ENCODE results near the gene ZBTB8A.
"Not testable (repeated sequence)": the region's sequence is repeated elsewhere in the genome, so short reads cannot be mapped to it uniquely, and the experiment has no call there.

Gene ZBTB8A

DNA sequence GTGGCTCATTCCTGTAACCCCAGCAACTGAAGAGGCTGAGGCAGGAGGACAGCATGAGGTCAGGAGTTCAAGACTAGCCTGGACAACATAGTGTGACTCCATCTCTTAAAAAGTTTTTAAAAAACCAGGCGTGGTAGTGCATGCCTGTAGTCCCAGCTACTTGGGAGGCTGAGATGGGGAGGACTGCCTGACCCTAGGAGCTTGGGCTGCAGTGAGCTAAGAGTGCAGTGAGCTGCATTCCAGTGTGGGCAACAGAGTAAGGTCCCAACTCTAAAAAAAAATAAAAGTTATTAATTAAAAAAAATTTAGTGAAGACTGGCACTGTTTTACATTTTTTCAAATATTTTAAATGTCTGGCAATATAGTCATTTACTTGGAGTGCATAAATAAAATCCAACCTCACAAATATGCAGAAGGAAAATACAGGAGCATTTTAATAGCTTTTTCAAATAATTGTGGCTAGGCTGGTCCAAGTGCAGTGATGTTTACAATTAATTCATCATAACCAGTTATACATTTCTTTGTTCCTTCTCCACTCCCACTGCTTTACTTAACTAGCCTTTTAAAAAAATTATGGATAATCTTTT is 100.4 kb downstream of the ZBTB8A start:
- Histone ChIP-seq H3K9me3 (ENCODE audit: control insufficient read depth, low read length) (no peaks in the 10 kb centered on the region), H3K4me1 (ENCODE audit: control insufficient read depth, insufficient read depth, low read length, poor library complexity, severe bottlenecking) (no peaks in the 10 kb centered on the region), H3K36me3 (ENCODE audit: control insufficient read depth, insufficient read depth, low read length) (peaks cover 19% of the 10 kb centered on the region), H3K27ac (ENCODE audit: low read depth, low read length, severe bottlenecking) (no peak overlapping the region), H3K4me3 (ENCODE audit: extremely low read depth, insufficient read depth, low read length, poor library complexity, severe bottlenecking) (no peak overlapping the region)
- 100% methylated on average over 1 of the region's 1 CpG for WGBS, 2 experiments (ENCODE audit: insufficient coverage in 2 of 2)

DNA sequence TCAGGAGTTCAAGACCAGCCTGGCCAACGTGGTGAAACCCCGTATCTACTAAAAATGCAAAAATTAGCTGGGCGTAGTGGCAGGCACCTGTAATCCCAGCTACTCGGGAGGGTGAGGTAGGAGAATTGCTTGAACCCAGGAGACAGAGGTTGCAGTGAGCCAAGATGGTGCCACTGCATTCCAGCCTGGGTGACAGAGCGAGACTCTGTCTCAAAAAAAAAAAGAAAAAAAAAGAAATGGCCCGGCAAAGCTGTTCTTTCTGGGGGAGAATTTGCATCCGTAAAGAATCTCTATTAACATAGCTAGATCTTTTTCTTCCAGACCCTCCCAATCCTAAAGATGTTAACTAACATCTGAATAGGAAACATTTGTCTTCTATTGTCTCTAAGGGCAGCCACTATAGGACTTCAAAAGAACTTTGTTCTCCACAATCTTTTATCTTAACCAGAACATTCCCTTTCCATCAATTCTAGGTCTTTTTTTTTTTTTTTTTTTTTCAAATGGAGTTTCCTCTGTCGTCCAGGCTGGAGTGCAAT is 103.1 kb downstream of the ZBTB8A start:
- H3K4me3 ChIP-seq (ENCODE audit: extremely low read depth, insufficient read depth, low read length, poor library complexity, severe bottlenecking); H3K9me3 ChIP-seq (ENCODE audit: control insufficient read depth, low read length); H3K27ac ChIP-seq (ENCODE audit: low read depth, low read length, severe bottlenecking); H3K4me1 ChIP-seq (ENCODE audit: control insufficient read depth, insufficient read depth, low read length, poor library complexity, severe bottlenecking): not testable (repeated sequence)
- peaks cover 24% of the 10 kb centered on the region for H3K36me3 ChIP-seq (ENCODE audit: control insufficient read depth, insufficient read depth, low read length)
- 56 to 58% methylated on average over 5 of the region's 8 CpGs for WGBS, 2 experiments (ENCODE audit: insufficient coverage in 2 of 2)

- no CpG with 5 or more reads among the region's 4 CpGs for WGBS, 2 experiments (ENCODE audit: insufficient coverage in 2 of 2)
- H3K9me3 ChIP-seq (ENCODE audit: control insufficient read depth, low read length): no peaks in the 10 kb centered on the region
- no peak overlapping the region for H3K4me3 ChIP-seq (ENCODE audit: extremely low read depth, insufficient read depth, low read length, poor library complexity, severe bottlenecking)
- no peaks in the 10 kb centered on the region for H3K4me1 ChIP-seq (ENCODE audit: control insufficient read depth, insufficient read depth, low read length, poor library complexity, severe bottlenecking)
- peaks cover 20% of the 10 kb centered on the region for H3K36me3 ChIP-seq (ENCODE audit: control insufficient read depth, insufficient read depth, low read length)
- no peak overlapping the region for H3K27ac ChIP-seq (ENCODE audit: low read depth, low read length, severe bottlenecking)
Observed at GRCh38 chr1:32644426-32644825, 105.2 kb downstream of the ZBTB8A start.

DNA sequence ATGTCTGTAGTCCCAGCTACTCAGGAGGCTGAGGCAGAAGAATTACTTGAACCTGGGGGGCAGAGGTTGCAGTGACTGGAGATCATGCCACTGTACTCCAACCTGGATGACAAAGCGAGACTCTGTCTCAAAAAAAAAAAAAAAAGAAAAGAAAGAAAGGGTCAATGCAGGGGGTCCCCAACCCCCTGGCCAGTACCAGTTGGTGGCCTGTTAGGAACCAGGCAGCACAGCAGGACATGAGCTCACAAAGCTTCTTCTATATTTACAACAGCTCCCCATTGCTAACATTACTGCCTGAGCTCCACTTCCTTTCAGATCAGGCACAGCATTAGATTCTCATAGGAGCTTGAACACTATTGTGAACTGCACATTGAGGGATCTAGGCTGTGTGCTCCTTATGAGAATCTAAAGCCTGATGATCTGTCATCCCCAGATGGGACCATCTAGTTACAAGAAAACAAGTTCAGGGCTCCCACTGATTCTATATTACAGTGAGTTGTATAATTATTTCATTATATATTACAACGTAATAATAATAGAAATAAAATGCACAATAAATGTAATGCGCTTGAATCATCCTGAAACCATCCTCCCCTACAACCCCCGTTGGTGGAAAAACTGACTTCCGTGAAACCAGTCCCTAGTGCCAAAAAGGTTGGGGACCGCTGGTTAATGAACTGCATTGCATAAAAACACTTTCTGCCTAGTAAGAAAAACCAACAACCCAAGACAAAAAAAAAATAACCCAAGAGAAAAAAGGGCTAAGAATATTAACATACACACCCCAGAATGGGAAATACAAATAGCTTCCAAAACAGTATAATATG is 108.3 kb downstream of the ZBTB8A start:
- Histone ChIP-seq H3K27ac (ENCODE audit: low read depth, low read length, severe bottlenecking) (no peak overlapping the region), H3K4me1 (ENCODE audit: control insufficient read depth, insufficient read depth, low read length, poor library complexity, severe bottlenecking) (no peaks in the 10 kb centered on the region), H3K36me3 (ENCODE audit: control insufficient read depth, insufficient read depth, low read length) (peaks cover 18% of the 10 kb centered on the region), H3K4me3 (ENCODE audit: extremely low read depth, insufficient read depth, low read length, poor library complexity, severe bottlenecking) (no peak overlapping the region), H3K9me3 (ENCODE audit: control insufficient read depth, low read length) (no peaks in the 10 kb centered on the region)
- 93 to 100% methylated on average over 3 to 5 of the region's 6 CpGs for WGBS, 2 experiments (ENCODE audit: insufficient coverage in 2 of 2)

DNA sequence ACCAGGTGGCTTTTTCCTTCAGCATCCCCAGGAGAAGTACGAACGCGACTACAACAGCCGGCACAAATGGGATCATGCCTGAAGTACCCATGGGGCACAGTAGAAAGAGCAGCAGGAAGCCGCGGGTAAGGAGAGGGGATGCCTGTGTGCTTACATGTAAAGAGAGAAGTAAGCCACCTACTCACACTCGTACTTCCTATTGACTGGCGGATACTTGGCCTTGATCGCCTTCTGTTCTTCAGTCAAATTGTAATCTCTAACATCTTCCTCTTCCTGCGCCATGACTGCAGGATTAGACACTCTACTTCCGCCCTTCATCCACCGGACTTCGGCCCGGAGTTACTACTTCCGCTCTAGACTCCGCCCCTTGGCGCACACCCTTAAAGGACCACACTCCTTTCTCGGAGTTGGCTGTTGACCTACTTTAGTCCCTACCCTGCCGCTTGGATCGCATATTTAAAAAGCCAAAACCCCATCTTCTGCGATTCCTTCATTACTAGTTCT is 111.1 kb downstream of the ZBTB8A start, which contains the start of gene ZBTB8OS:
Gene ZBTB8OS (minus strand): TSS at position 303 of the 504 bp plus-strand sequence. CDS start 21 bp downstream, at position 282.
- peaks cover 9% of the 10 kb centered on the region for H3K4me1 ChIP-seq (ENCODE audit: control insufficient read depth, insufficient read depth, low read length, poor library complexity, severe bottlenecking)
- peak within 1 kb of the TSS; percentile 74 for H3K4me3 ChIP-seq (ENCODE audit: extremely low read depth, insufficient read depth, low read length, poor library complexity, severe bottlenecking)
- peak within 1 kb of the TSS; percentile 99 for H3K27ac ChIP-seq (ENCODE audit: low read depth, low read length, severe bottlenecking)
- WGBS, 2 experiments (ENCODE audit: insufficient coverage in 2 of 2): 0% methylated on average over 20 to 21 of the region's 21 CpGs
- peaks cover 42% of the 10 kb centered on the region for H3K36me3 ChIP-seq (ENCODE audit: control insufficient read depth, insufficient read depth, low read length)
- no peaks in the 10 kb centered on the region for H3K9me3 ChIP-seq (ENCODE audit: control insufficient read depth, low read length)

GRCh38 chr1:32650752-32651460 is 111.7 kb downstream of the ZBTB8A start, which contains the start of gene RBBP4:
RBBP4 (plus strand) TSS chr1:32651208; CDS start chr1:32651307, 99 bp downstream.
- peak within 1 kb of the TSS; percentile 74 for H3K4me3 ChIP-seq (ENCODE audit: extremely low read depth, insufficient read depth, low read length, poor library complexity, severe bottlenecking)
- H3K4me1 ChIP-seq (ENCODE audit: control insufficient read depth, insufficient read depth, low read length, poor library complexity, severe bottlenecking): peaks cover 15% of the 10 kb centered on the region
- WGBS, 2 experiments (ENCODE audit: insufficient coverage in 2 of 2): 0 to 1% methylated on average over 60 to 62 of the region's 67 CpGs
- H3K36me3 ChIP-seq (ENCODE audit: control insufficient read depth, insufficient read depth, low read length): peaks cover 42% of the 10 kb centered on the region
- H3K27ac ChIP-seq (ENCODE audit: low read depth, low read length, severe bottlenecking): peak within 1 kb of the TSS; percentile 99
- H3K9me3 ChIP-seq (ENCODE audit: control insufficient read depth, low read length): no peaks in the 10 kb centered on the region

- Histone ChIP-seq H3K4me1 (ENCODE audit: control insufficient read depth, insufficient read depth, low read length, poor library complexity, severe bottlenecking) (peaks cover 15% of the 10 kb centered on the region), H3K4me3 (ENCODE audit: extremely low read depth, insufficient read depth, low read length, poor library complexity, severe bottlenecking) (peak overlapping the region; percentile 74), H3K9me3 (ENCODE audit: control insufficient read depth, low read length) (no peaks in the 10 kb centered on the region), H3K27ac (ENCODE audit: low read depth, low read length, severe bottlenecking) (peak overlapping the region; percentile 99), H3K36me3 (ENCODE audit: control insufficient read depth, insufficient read depth, low read length) (peaks cover 47% of the 10 kb centered on the region)
- WGBS, 2 experiments (ENCODE audit: insufficient coverage in 2 of 2): 0 to 1% methylated on average over 25 to 34 of the region's 43 CpGs
Observed at GRCh38 chr1:32651461-32652073, 112.3 kb downstream of the ZBTB8A start.

DNA sequence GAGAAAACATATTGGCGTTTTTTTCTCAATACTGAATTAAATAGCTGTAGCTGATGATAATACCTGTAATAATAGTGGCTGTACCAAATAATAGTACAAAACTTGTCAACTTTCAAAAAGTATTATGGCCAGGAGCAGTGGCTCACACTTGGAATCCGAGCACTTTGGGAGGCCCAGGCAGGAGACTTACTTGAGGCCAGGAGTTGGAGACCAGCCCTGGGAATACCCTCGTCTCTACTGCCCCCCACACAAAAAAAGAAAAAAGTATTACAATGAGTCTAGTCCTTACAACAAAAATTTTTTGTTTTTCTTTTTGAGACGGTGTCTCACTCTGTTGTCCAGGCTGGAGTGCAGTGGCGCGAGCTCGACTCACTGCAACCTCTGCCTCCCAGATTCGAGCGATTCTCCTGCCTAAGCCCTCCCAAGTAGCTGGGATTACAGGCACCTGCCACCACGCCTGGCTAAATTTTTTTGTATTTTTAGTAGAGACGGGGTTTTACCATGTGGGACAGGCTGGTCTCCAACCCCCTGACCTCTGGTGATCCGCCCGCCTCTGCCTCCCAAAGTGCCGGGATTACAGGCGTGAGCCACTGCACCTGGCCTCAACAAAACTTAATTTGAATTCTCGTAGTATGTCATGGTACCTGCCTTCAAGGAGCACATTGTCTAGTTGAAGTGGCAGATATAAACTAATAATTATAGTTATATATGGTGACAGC is 113.2 kb downstream of the ZBTB8A start:
- 84 to 88% methylated on average over 9 to 11 of the region's 16 CpGs for WGBS, 2 experiments (ENCODE audit: insufficient coverage in 2 of 2)
- H3K36me3 ChIP-seq (ENCODE audit: control insufficient read depth, insufficient read depth, low read length): peaks cover 56% of the 10 kb centered on the region

More for the DNA sequence above, 113.2 kb downstream of the ZBTB8A start:
- no peak overlapping the region for H3K27ac ChIP-seq (ENCODE audit: low read depth, low read length, severe bottlenecking)
- peaks cover 15% of the 10 kb centered on the region for H3K4me1 ChIP-seq (ENCODE audit: control insufficient read depth, insufficient read depth, low read length, poor library complexity, severe bottlenecking)
- no peaks in the 10 kb centered on the region for H3K9me3 ChIP-seq (ENCODE audit: control insufficient read depth, low read length)
- H3K4me3 ChIP-seq (ENCODE audit: extremely low read depth, insufficient read depth, low read length, poor library complexity, severe bottlenecking): peak overlapping the region; percentile 74

All from mesodermal cell (in vitro differentiated cells).